DMS 273 (cell line): ENCODE data around the gene WFS1.

Experiments
- DNase-seq: peaks from one replicate; lab custom pipeline; 2025; ENCODE audit not compliant: unreplicated experiment; lab: John Stamatoyannopoulos, UW

The WFS1 gene

GRCh38 chr4:6277935-6278800 is 8.5 kb downstream of the WFS1 start:
- DNase-seq = no peak

- no peak for DNase-seq
Measured at GRCh38 chr4:6278801-6279197, 9.1 kb downstream of the WFS1 start.

- DNase-seq = no peak
Measured at GRCh38 chr4:6279582-6280289, 10.1 kb downstream of the WFS1 start.

GRCh38 chr4:6280365-6280996 is 10.8 kb downstream of the WFS1 start:
- no peak for DNase-seq

GRCh38 chr4:6281436-6282313 is 12.0 kb downstream of the WFS1 start:
- no peak for DNase-seq

- DNase-seq = no peak
Measured at GRCh38 chr4:6282314-6282771, 12.7 kb downstream of the WFS1 start.

- DNase-seq = no peak
Measured at GRCh38 chr4:6283282-6283681, 13.6 kb downstream of the WFS1 start.

GRCh38 chr4:6287017-6287788 is 17.6 kb downstream of the WFS1 start:
- DNase-seq = no peak

GRCh38 chr4:6288342-6288741 is 18.7 kb downstream of the WFS1 start:
- DNase-seq = no peak

GRCh38 chr4:6288871-6289270 is 19.2 kb downstream of the WFS1 start:
- no peak for DNase-seq

GRCh38 chr4:6290256-6290655 is 20.6 kb downstream of the WFS1 start:
- DNase-seq = no peak

GRCh38 chr4:6290769-6291547 is 21.3 kb downstream of the WFS1 start:
- DNase-seq = no peak

GRCh38 chr4:6291784-6292297 is 22.2 kb downstream of the WFS1 start:
- DNase-seq = no peak

- no peak for DNase-seq
Measured at GRCh38 chr4:6292376-6293096, 22.9 kb downstream of the WFS1 start.

GRCh38 chr4:6293097-6293445 is 23.4 kb downstream of the WFS1 start:
- DNase-seq = no peak

GRCh38 chr4:6293661-6294060 is 24.0 kb downstream of the WFS1 start:
- no peak for DNase-seq

GRCh38 chr4:6294705-6295421 is 25.2 kb downstream of the WFS1 start:
- no peak for DNase-seq

GRCh38 chr4:6295495-6295894 is 25.8 kb downstream of the WFS1 start:
- no peak for DNase-seq
